Measurements from ENCODE around the gene KCNJ5.

DNA sequence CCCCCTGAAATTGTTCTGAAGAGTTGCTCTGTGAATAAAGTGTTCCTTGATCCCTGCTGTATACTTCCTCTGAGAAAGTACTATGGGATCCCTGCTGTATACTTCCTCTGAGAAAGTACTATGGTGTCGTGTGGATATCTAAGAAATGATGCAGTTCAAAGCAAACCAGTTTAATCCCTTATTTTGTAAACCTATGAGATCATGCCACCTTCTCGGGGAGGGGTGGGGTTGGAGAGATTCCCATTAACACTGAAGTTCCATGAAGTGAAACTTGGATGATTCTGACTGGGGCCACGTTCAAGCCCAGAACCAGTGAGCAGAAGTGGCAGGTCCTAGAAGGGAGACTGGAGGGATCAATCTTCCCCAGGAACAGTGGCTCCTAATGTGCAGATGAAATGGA, 64.5 kb downstream of the KCNJ5 start:
- TF ChIP-seq, protein P1, sequence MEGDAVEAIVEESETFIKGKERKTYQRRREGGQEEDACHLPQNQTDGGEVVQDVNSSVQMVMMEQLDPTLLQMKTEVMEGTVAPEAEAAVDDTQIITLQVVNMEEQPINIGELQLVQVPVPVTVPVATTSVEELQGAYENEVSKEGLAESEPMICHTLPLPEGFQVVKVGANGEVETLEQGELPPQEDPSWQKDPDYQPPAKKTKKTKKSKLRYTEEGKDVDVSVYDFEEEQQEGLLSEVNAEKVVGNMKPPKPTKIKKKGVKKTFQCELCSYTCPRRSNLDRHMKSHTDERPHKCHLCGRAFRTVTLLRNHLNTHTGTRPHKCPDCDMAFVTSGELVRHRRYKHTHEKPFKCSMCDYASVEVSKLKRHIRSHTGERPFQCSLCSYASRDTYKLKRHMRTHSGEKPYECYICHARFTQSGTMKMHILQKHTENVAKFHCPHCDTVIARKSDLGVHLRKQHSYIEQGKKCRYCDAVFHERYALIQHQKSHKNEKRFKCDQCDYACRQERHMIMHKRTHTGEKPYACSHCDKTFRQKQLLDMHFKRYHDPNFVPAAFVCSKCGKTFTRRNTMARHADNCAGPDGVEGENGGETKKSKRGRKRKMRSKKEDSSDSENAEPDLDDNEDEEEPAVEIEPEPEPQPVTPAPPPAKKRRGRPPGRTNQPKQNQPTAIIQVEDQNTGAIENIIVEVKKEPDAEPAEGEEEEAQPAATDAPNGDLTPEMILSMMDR (IDR thresholded peaks at IDR 0.05; ENCODE audit: insufficient read depth, low read length): no peak
- no peak for TF ChIP-seq POLR2AphosphoS5 (IDR thresholded peaks at IDR 0.05; ENCODE audit: low read depth)
- TF ChIP-seq SPI1 (IDR thresholded peaks at IDR 0.05; ENCODE audit: borderline replicate concordance, low read depth): no peak
- no peak for TF ChIP-seq REST (IDR thresholded peaks at IDR 0.05; ENCODE audit: insufficient replicate concordance, low read depth)

Measured in HL-60 (cell line).